ENCODE measurements around the gene DYNC2LI1.
A peak's percentile ranks its signal among the peaks of the same experiment; 100 is the strongest.

Gene DYNC2LI1

DNA sequence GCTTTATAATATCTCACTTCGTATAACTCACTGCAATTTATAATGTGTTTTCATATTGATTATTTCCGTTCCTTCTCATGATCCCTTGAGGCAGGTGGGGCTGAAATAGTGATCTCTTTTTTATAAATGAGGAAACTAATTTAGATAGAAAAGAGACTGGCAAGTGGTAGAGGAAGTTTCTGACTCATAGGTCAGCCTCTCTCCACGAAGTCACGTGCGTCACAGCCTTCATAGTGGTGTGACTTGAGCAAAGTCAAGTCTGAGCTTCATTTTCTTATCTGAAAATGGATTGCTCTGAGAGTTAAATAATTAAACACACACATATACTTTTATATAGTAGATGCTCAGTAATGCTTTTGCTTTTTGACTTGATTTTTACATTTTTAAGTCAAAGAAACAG, 44.9 kb downstream of the DYNC2LI1 start:
- DNase-seq (ENCODE audit: low spot score) = no peak

DNA sequence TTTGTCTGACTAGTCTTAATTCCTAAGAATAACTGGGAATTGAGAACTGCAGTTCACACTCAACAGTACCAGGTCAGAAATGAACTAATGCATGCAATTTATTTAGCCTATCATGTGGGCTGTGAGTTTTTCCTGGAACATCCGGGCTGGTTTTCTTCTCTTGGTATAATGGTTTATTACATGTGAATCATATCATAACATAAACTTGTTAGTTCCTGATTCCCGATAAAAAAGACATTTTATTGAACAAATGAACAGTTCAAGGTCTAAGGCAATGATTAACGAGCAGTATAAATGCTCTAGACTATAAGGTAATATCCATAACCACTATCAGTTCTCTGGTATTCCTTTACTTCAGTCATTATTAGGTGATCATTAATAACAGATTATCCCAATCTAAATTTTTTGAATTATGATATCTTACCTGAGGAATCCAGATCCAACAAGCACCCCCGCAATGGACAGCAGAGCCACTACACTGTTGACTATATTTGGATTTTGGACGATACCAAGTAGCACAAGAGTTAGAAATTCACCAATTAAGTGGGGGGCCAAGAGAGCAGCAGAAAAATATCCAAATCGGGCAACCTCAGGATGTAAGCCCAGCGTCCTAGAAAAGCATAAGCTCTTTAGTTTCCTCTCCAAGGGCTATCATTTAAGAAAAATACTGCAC, 45.8 kb downstream of the DYNC2LI1 start:
- no peak for DNase-seq (ENCODE audit: low spot score)

DNA sequence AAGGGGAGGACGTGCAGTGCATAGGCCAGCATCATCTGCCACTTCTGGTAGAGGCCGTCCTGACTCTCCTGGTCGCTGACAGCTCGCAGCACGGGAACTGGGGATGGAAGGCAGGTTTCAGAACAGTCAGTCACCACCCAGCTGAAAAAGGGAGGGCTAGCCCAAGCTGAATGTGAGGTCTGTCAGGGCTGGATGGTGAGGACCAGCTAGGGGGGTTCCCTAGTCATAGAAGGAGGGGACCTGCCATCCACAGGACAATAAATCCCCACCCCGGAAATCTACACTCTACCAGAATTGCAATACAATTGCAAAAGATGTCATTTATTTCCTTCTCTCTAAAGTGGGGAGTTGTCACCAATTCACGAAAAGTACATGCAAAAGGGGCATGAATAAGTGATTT, 49.0 kb downstream of the DYNC2LI1 start:
- DNase-seq (ENCODE audit: low spot score) = no peak

DNA sequence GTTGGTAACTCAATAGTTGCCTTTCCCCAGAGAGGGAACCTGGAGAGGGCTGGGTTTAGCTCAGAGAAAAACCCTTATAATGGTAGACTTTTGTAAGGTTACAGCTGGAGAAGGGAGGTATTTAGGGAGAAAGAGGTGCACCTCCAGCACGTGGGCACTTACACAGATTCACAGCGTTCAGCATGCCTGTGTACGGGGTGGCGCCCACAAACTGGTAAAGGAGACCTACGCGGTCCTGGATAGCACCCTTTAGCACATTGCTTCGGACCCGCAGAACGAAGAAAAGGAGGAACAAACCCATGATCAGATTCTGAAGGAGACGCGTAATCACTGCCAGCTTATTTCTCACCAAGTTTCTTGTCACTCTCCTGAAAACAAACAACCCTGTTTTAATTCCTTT, 49.9 kb downstream of the DYNC2LI1 start:
- no peak for DNase-seq (ENCODE audit: low spot score)

DNA sequence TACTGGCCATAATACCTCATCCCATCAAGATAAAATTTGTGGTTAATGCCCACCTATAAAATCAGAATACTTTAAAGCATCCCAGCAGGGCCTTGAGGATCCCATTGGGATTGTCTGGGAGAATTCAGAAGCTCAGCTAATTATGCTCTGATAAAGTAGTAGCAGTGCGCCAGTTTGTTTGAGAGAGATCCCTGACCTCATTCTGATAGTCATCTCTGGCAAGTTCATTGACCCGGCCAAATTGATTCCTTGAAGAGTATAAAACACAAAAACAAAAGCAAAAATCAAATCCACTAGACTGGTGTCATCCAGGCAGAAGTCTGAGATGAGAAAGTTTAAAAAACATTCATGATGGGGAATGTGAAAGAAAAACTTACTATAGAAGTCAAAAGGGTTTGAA, 50.7 kb downstream of the DYNC2LI1 start:
- no peak for DNase-seq (ENCODE audit: low spot score)

DNA sequence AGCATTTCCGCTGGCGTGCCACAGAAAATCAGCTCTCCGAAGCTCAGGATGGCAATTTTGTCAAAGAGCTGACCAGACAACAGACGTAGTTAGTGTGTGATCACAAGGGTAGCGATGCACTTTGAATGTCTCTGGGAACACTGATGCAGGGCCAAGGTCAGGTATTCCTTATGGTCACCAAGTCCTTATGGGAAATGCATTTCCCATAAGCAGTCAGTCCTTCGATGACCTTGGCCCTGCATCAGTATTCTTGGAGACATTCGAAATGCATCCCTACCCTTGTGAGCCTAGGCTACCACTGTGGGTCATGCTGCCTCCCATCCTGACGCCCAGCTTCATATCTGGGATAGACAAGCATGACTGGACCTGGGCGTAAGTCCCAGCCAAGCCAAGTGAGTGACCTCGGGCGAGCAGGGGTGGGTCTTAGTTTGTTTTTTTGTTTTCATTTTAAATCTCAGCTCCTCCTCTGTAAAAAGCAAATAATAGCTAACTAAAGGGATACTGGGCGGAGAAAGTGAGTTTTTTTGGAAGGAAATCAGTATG, 51.2 kb downstream of the DYNC2LI1 start:
- no peak for DNase-seq (ENCODE audit: low spot score)

DNA sequence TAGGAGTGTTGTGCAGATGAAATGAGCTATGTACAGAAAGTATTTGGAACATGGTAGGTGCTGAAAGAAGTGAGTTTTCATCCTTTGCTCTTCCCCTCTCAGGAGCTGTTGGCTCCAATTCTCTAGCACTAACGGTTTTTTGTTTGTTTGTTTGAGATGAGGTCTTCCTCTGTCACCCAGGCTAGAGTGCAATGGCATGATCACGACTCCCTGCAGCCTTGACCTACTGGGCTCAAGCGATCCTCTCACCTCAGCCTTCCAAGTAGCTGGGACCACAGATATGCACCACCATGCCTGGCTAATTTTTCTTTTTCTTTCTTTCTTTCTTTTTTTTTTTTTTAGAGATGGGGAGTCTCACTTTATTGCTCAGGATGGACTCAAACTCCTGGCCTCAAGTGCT, 52.0 kb downstream of the DYNC2LI1 start:
- no peak for DNase-seq (ENCODE audit: low spot score)

DNA sequence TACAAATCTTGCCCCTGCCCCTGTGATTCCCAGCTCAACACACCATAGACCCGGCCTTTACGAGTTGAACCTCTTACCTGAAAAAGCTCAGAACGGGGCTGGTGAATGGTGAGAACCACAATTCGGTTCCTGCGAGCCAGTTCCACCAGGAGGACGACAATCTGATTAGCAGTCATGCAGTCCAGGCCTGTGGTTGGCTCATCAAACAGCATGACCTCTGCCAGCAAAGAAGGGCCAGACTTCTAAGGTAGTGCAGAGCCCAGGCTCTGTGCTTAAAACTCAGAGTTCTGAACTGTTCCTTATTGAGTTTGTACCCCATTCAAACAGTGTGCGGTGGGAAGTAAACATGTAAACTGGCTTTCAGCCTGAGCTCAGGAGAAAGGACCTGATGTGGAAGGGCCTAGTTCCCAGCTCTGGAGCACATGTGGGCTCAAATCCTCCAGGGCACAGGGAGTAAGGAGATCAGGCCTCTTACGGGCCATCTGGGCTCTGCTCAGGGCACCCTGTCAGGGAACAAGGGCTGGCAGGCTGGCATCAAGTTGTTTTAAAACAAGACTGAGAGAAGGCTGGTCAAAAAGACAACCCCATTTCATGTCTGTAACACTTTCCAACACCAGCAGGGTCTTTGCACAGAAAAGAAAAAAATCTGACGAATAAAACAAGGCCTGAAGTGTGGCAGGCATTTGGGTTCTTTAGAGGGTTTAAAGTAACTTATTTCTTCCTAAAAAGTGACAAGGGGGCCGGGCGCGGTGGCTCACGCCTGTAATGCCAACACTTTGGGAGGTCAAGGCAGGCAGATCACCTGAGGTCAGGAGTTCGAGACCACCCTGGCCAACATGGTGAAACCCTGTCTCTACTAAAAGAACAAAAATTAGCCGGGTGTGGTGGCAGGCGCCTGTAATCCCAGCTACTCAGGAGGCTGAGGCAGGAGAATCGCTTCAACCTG, 52.7 kb downstream of the DYNC2LI1 start:
- DNase-seq (ENCODE audit: low spot score) = no peak

DNA sequence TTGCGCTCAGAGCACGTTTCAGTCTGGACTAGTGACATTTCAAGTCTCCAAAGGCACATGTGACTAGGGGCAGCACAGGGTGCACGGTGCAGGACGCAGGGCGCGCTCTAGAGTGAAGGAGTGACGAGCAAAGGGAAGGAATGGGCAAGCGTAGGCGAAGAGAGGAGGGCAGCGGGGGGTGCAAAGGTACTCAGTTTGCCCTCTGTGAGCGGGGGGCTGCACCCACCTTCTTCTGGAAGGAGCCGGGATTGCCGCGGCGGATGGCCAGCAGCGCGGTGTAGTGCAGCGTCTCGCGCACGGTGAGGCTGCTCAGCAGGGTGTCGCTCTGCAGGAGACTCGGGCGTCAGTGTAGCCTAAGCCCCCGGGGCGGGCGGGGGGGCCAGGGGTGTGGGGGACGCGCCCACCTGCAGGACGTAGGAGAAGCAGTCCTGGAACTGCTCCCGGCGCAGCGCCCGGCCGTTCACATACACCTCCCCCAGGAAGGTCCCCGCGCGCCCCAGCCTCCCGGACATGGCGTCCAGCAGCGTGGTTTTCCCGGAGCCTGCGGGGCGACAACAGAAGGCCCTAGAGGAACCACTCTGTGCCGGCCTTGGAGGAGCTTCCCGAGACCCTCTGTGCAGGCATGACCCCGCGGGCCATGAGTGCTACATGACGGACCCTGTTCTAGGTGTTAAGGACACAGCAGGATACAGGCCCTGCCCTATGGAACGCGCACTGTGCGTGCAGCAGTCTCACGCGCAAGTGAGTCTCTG, 57.9 kb downstream of the DYNC2LI1 start:
- DNase-seq (ENCODE audit: low spot score) = peak; percentile 55

DNA sequence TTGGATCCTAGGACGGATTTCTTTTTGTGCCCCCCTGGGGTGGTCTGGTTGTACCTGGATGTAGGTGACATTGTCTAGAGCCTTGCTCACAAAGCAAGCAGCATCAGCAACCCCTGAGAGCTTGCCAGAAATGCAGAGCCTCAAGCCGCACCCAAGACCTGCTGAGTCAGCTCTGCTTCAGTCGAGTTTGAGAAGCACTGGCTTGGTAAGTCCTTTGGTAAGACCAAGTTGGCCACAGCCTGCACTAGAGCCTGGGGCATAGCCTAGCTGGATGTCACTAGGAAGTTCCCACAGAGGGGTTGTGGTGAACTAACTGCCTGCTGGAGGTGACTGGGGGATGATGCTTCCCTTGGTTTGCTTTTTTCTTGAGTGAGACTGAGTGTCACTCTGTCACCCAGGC, 58.6 kb downstream of the DYNC2LI1 start:
- DNase-seq (ENCODE audit: low spot score) = no peak

DNA sequence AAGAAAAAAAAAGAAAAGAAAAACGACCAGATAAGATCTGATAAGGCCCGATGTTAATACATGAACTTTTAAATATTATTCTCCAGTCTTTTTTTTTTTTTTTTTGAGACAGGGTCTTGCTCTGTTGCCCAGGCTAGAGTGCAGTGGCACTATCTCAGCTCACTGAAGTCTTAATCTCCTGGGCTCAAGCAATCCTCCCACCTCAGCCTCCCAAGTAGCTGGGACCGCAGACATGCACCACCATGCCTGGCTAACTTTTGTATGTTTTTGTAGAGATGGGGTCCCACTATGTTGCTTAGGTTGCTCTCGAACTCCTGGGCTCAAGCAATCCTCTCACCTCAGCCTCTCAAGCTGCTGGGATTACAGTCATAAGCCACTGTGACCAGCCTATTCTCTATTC, 63.2 kb downstream of the DYNC2LI1 start:
- DNase-seq (ENCODE audit: low spot score) = no peak

DNA sequence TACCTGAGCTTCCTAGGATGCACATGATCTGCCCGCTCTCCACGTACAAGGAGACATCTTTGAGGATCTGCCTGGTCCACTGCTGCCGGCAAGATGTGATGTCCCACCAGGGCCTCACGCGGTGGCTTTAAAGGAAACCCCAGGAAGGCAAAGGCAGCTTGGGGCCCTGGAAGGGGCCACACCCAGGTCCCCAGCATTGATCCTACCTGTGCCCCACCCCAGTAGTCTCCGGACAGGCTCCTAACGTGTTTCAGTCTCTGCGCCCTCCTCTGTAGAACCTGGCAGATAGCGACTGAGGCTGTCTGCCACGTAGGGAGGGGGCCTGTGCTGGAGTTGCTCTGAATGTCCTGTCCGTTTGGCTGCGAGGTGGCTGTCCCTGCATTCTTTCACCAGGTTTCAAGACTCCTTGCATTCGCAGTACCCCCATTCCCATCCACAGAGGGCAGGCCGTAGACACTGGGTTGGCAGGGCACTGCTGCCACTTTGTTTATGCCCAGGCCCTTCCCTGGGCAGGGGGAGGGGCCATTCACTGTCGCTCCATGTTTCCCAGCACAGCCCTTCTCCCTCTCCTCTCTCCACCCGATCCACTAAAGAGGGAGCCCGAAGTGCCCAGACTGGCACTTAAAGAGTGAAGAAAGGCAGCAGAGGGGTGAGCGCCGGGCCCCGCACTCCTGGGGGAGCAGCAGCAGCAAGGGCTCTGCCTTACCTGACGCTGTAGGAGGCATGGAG, 64.2 kb downstream of the DYNC2LI1 start:
- peak; percentile 3 for DNase-seq (ENCODE audit: low spot score)

DNA sequence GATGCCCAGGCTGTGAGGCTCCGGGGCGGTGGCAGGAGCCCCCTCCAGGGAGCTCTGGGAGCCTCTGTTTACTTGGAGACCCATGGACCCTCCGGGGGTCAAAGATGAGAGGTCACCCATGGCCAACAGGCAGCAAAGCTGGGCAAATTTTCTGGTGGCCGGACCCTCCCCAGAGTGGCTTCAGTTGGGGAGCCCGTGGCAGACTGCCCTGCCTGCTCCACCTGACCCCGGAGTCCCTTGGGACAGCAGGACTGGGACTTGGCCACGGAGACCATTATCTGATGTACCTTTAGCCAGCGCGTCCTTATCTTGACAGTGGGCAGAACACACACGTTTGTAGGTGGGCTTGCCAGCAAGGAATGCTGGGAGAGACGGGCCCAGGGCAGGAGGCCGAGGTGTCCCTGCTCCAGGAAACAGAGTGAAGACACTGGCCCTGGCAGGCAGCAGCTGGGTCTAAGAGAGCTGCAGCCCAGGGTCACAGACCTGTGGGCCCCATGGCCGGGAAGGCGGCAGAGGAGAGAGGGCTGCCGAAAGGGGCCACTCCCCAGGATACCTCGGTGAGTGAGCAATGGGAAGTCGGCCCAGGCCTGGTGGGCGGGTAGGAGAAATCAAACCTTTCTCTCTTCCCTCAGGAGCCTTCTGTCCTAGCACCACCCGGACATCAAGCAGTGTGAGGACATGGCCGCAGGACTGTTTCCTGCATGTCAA, 64.9 kb downstream of the DYNC2LI1 start, which contains the start of the genes ABCG5 and ABCG8:
ABCG5 (minus strand) TSS at position 280 of the 708 bp plus-strand sequence; CDS start at position 120, 160 bp downstream.
ABCG8 (plus strand) TSS at position 412 of the 708 bp plus-strand sequence; CDS start at position 495, 83 bp downstream.
- peak; percentile 4 for DNase-seq (ENCODE audit: low spot score)

DNA sequence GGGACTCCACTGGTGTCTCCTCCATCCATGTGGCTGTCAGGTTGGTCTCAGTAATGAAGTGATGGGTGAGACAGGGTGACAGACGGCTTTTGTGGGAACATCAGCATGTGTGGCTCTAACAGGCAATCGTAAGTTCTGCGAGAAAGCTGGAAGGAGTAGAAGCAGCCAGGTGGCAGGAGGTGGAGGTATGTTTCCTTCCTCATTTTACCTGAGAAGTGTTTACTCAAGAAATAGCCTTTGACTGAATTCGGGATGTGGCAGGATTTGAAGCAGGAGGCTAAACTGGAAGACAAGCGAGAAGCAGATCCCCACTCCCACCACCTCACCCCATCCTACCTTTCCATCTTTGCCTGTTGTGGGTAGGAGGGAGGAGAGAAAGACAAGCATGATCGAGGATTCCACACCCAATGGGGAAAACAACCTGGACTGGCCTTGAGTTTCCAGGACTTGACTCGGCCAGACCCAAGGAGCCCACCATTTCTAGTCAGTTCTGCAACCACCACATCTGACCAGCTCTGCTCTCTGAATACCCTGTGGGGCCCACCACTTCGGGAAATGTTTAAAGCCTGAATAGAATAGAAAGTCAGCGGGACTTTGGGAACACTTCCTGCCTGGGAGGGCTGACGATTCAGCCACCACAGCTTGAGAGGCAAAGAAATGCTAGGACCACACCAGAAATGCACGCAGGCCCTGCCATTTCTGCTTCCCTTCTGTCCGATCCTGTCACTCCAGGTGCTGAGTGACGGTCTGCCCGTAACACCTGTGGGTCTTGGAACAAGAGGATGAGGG, 66.1 kb downstream of the DYNC2LI1 start:
- peak; percentile 5 for DNase-seq (ENCODE audit: low spot score)

DNA sequence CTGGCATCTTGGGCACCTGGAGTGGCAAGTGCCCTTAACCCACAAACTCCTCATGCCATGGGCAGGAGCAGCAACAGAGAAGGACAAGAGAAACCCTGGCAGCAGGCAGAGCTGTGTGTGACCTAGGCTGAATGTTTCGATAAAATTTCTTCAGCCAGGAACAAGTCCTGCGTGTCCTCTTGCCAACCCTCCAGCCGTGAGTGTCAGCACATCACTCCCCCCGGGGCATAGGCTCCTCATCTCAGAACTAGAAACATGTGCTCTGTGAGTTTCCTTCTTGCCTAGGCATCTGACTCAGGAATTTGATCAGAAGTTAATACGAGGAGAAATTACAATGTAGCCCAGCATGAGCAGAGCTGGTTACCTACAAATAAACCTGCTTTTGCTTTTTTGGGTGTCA, 67.1 kb downstream of the DYNC2LI1 start:
- peak; percentile 6 for DNase-seq (ENCODE audit: low spot score)

DNA sequence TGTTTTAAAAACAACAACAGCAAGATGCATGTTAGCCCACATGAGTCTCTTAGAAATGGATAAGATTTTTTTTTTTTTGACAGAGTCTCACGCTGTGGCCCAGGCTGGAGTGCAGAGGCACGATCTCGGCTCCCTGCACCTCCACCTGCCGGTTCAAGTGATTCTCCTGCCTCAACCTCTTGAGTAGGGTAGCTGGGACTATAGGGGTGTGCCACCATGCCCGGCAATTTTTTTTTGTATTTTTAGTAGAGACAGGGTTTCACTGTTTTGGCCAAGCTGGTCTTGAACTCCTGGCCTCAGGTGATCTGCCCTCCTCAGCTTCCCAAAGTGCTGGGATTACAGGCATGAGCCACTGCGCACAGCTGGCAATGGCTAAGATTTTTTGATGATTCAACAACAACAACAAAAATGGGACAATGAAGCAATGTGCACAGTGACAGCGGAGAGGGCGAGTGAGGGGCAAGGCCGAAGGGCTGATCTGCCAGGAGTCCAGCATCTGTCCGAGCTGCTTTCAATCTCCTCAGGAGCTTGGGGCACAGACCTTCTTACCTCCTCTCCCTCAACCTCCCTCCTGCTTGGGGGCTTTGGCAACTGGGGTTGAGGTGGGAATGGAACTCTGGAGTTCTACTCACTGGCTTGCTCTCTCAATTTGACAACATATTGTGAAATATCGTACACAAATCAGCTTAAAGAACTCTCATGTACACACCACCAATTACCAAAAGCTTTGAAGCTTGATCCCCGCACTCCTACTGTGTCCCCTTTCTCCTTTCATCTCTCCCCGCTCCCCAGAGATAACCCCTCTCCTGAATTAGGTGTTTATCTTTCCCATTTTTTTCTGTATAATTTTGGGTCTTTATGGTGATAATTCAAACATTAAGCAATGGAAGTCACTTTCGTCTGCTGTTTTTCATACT, 68.4 kb downstream of the DYNC2LI1 start:
- peak; percentile 2 for DNase-seq (ENCODE audit: low spot score)

DNA sequence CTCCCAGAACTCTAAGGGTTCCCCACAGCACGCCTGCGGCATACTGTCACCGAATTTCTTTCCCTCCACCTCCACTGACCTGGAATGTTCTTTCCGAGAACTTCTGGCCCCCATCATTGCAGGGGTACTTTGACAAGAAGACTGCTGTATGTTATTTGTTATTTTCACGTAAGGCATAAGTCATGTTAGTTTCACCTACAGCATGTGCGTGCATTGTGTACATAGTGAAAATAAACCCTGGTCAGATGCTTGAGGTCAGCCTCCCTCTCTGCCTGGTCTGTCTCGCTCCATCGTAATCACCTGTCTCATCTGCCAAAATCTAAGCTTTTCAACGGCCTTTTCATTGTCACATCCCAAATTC, 69.0 kb downstream of the DYNC2LI1 start:
- no peak for DNase-seq (ENCODE audit: low spot score)

DNA sequence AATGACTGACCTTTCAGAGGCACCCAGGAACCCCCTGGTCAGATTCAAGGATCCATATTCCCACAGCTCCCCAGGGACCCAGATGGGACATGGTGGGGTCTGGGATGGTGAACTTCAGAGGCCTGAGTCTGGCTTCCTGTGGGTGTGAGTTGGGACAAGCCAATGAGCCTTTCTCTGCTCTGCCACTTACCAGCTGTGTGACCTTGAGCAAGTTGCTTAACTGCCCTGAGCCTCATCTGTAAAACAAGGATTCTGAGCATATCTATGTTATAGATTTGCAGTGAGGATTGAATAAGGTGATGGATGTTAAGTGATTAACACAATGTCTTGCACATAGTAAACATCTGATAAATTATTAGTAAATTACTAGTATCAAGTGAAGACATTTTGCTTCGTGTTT, 71.3 kb downstream of the DYNC2LI1 start:
- no peak for DNase-seq (ENCODE audit: low spot score)

All from iPS-NIHi11 (cell line).